PC-3 (cell line): ENCODE measurements around the gene GALNT13.

Source experiments
- CTCF ChIP-seq: fragments of 300-600 bp; sonication (generic); conservative IDR thresholded peaks from 2 replicates; pipeline ENCODE4 v1.5.1; 2017; ENCODE audit warnings: antibody characterized with exemption, low read depth, mild to moderate bottlenecking, low read length
- EZH2 ChIP-seq: fragments of 300-600 bp; sonication (generic); IDR thresholded peaks from one replicate; pipeline ENCODE4 v1.6.1; 2017; ENCODE audit warnings: antibody characterized with exemption, mild to moderate bottlenecking, low read length; ENCODE audit not compliant: unreplicated experiment

GRCh38 chr2:154032220-154032619, 160.5 kb downstream of the GALNT13 start:
- no peak for TF ChIP-seq CTCF
- TF ChIP-seq EZH2: no peak
